ENCODE results near the gene G0S2. TPM values are rescaled to one million over a fixed set of nuclear protein-coding genes. Genes with fewer than 3 reads are reported as not detected.

Gene G0S2
- total and polyA plus RNA-seq, 9 of the 15 experiments (the other 6 are each of a cell fraction or from before 2014, with no cell fraction given): 0.18 to 65.6 (median 11.4) TPM

DNA sequence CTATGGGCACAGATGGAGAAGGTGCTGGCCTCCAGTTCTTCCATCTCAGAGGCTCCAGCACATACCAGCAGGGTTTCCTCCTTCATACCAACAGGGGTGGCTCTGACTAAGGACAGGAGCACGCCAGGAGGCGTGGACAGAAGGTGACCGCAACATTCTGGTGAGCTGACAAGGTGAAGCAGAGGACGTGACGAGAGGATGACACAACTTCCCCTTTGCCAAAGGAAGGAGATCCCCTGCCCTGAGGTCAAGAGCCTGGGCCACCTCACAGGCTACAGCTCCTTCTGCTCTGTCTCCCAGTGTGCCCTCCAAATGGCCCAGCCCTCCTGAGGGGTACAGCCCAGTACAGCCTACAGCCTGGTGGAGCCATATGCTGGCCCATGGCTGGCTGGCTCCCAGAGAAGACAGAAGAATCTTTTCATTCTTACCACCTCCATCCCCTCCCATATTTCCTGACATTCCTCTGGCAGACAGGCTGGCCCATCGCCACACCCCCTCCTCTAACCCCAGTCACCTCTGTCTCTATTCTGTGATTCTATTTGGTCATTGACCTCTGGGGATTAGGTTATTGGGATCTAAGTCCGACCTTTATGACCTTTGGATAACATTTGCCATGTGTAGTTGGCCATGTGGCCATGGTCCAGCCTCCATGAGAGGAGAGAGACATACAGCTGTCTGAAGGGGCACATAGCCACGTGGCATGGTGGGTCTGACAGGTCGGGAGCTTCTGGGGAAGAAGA lies 17.9 kb upstream of the G0S2 start (continued):
- TF ChIP-seq MYBL2 (IDR thresholded peaks at IDR 0.05; ENCODE audit: low read depth) (no peak), MYBL2 (CRISPR knock-in tag; IDR thresholded peaks at IDR 0.05; ENCODE audit: borderline replicate concordance) (no peak), SMAD1 (IDR thresholded peaks at IDR 0.05; ENCODE audit: low read depth, low read length, partially characterized antibody) (no peak), PHF21A (IDR thresholded peaks at IDR 0.05; ENCODE audit: borderline replicate concordance, low read depth) (no peak), MAFK (IDR thresholded peaks at IDR 0.05; ENCODE audit: low read length) (no peak), GTF2F1 (IDR thresholded peaks at IDR 0.05; ENCODE audit: low read depth, low read length) (no peak), ZNF143 (CRISPR knock-in tag; IDR thresholded peaks at IDR 0.05) (no peak), PCBP2 (IDR thresholded peaks at IDR 0.05; ENCODE audit: low read depth, low read length, poor library complexity, severe bottlenecking) (no peak), ZNF217 (CRISPR knock-in tag; IDR thresholded peaks at IDR 0.05) (no peak), SRSF7 (optimal IDR thresholded peaks at IDR 0.05; ENCODE audit: low read depth, low read length) (no peak), FOSL1 (tag; conservative IDR thresholded peaks at IDR 0.05) (peak; percentile 72), TEAD1 (CRISPR knock-in tag; IDR thresholded peaks at IDR 0.05) (peak in 1 of 2 experiments; percentile 81; a peak in 1 of 4 replicates), RFX5 (IDR thresholded peaks at IDR 0.05; ENCODE audit: low read depth, low read length) (no peak), EGR1 (conservative IDR thresholded peaks at IDR 0.05) (no peak), SAFB2 (IDR thresholded peaks at IDR 0.05; ENCODE audit: borderline replicate concordance, low read depth, low read length, severe bottlenecking) (no peak), GABPA (tag; conservative IDR thresholded peaks at IDR 0.05; ENCODE audit: low read depth) (peak; percentile 79), SIRT6 (IDR thresholded peaks at IDR 0.05; ENCODE audit: low read depth, low read length) (no peak), TCF3 (CRISPR knock-in tag; IDR thresholded peaks at IDR 0.05) (no peak), SUPT5H (IDR thresholded peaks at IDR 0.05) (no peak)
- TF ChIP-seq, protein P1, sequence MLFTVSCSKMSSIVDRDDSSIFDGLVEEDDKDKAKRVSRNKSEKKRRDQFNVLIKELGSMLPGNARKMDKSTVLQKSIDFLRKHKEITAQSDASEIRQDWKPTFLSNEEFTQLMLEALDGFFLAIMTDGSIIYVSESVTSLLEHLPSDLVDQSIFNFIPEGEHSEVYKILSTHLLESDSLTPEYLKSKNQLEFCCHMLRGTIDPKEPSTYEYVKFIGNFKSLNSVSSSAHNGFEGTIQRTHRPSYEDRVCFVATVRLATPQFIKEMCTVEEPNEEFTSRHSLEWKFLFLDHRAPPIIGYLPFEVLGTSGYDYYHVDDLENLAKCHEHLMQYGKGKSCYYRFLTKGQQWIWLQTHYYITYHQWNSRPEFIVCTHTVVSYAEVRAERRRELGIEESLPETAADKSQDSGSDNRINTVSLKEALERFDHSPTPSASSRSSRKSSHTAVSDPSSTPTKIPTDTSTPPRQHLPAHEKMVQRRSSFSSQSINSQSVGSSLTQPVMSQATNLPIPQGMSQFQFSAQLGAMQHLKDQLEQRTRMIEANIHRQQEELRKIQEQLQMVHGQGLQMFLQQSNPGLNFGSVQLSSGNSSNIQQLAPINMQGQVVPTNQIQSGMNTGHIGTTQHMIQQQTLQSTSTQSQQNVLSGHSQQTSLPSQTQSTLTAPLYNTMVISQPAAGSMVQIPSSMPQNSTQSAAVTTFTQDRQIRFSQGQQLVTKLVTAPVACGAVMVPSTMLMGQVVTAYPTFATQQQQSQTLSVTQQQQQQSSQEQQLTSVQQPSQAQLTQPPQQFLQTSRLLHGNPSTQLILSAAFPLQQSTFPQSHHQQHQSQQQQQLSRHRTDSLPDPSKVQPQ (CRISPR knock-in tag; IDR thresholded peaks at IDR 0.05; ENCODE audit: borderline replicate concordance): no peak
- TF ChIP-seq, protein P2, sequence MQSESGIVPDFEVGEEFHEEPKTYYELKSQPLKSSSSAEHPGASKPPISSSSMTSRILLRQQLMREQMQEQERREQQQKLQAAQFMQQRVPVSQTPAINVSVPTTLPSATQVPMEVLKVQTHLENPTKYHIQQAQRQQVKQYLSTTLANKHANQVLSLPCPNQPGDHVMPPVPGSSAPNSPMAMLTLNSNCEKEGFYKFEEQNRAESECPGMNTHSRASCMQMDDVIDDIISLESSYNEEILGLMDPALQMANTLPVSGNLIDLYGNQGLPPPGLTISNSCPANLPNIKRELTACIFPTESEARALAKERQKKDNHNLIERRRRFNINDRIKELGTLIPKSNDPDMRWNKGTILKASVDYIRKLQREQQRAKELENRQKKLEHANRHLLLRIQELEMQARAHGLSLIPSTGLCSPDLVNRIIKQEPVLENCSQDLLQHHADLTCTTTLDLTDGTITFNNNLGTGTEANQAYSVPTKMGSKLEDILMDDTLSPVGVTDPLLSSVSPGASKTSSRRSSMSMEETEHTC (IDR thresholded peaks at IDR 0.05): no peak
- TF ChIP-seq, protein P3, sequence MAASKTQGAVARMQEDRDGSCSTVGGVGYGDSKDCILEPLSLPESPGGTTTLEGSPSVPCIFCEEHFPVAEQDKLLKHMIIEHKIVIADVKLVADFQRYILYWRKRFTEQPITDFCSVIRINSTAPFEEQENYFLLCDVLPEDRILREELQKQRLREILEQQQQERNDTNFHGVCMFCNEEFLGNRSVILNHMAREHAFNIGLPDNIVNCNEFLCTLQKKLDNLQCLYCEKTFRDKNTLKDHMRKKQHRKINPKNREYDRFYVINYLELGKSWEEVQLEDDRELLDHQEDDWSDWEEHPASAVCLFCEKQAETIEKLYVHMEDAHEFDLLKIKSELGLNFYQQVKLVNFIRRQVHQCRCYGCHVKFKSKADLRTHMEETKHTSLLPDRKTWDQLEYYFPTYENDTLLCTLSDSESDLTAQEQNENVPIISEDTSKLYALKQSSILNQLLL (CRISPR knock-in tag; IDR thresholded peaks at IDR 0.05; ENCODE audit: borderline replicate concordance): no peak
- TF ChIP-seq, protein P4, sequence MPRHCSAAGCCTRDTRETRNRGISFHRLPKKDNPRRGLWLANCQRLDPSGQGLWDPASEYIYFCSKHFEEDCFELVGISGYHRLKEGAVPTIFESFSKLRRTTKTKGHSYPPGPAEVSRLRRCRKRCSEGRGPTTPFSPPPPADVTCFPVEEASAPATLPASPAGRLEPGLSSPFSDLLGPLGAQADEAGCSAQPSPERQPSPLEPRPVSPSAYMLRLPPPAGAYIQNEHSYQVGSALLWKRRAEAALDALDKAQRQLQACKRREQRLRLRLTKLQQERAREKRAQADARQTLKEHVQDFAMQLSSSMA (CRISPR knock-in tag; IDR thresholded peaks at IDR 0.05): no peak

Measured in K562 (cell line).